GM20431 (cell line): ENCODE results near the gene SERINC3.

Experiments
- in situ Hi-C: fragments of 300-500 bp; cut with MseI, MboI; formaldehyde crosslinking; loops from one replicate; pipeline ENCODE4 v1.15.0; 2020; ENCODE audit warnings: low sequenced_read_pairs; ENCODE audit not compliant: unreplicated experiment

SERINC3 gene

DNA sequence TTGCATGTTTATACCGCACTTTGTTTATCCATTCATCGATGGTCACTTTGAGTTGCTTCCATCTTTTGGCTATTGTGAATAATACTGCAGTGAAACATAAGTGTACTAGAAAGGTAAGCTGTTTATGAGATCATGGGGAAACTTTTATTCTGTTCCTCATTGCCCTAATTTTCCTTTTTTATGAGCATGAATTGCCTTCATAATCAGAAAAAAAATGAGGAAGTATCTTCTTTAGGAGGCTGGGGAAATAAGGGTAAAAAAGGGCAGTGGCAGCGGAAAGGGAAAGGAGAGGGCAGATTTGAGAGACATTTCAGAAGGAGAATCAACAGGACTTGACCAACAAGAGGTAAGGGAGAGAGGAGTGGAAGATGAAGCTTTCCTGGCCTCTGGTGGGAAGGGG is 14.3 kb upstream of the SERINC3 start:
- in situ Hi-C loops = no loop called here

GRCh38 chr20:44533928-44534327 is 12.1 kb upstream of the SERINC3 start:
- in situ Hi-C loops = no loop called here

DNA sequence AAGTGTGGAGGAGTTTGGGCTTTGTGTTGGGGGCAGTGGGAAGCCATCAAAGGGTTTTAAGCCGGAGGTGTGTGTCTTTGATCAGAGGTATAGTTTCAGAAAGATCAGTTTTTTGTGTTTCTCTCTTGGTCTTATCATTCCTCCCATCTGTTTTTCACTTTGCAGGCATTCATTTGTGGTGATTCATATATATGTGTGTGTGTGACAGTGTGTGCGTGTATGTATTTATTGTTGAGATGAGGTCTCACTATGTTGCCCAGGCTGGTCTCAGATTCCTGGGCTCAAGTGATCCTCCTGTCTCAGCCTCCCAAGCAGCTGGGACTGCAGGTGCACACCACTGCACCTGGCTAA is 11.1 kb upstream of the SERINC3 start:
- in situ Hi-C loops = no loop called here

DNA sequence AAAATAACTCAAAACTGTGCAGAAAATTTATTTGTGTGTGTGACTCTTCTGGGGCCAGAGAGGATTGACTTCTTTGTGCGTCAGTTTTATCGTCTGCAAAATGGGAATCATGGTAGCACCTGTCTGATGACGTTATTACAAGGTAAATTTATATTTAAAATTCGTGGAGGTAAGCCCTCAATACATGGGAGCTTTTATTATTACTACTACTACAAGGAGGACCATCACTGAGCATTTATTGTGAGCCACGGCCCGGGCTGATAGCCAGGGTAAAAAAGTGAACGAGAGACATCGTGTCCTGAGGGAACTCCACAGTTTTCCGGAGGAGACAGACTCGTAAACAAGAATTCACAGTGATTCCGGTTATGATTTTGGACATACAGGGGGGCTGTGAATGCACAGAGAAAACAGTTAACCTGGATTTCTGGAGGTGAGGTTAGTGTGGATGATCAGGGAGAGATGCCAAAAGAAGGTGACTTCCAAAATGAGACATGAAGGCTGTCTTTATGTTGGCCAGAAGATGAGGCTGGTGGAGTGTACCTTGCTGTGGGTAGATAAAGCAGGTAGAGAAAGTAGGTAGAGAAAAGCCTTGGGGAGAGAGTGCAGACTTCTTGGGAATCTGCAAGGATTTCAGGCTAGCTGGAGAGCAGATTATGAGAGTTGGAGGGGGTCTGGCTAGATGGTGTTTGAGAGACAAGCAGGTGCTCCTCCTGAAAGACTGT is 10.6 kb upstream of the SERINC3 start:
- in situ Hi-C loops = no loop called here

DNA sequence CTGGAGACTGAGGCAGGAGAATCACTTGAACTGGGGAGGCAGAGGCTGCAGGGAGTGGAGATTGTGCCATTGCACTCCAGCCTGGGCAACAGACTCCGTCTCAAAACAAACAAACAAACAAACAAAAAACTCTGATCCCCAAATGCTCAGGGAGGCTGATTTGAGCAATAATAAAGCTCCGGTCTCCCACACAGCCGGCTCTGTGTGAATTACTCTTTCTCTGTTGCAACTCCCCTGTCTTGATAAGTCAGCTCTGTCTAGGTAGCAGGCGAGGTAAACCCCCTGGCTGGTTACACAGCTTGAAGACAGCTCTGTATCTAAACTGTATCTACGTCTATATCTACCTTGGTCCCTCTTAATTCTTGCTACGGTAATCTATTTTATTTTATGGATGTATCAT is 6.4 kb upstream of the SERINC3 start:
- in situ Hi-C loops = no loop called here

GRCh38 chr20:44527716-44528199 is 5.9 kb upstream of the SERINC3 start:
- in situ Hi-C loops = no loop called here

- in situ Hi-C loops = no loop called here
These were observed 4.3 kb upstream of the SERINC3 start for GRCh38 chr20:44526129-44526528.

DNA sequence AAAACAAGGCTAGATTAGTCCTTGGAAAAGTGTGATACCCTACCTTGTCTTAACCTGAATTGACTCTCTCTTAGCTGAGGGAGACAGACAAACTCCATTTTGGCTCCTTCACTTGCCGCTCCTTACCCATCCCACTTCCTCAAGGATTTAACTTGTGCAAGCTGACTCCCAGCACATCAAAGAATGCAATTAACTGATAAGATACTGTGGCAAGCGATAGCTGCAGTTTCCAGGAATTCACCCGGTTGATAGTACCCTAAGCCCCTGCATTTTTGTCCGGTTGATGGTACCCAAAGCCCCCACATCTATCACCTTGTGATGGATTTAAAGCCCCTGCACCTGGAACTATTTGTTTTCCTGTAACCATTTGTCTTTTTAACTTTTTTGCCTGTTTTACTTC is 1.9 kb upstream of the SERINC3 start:
- in situ Hi-C loops = no loop called here

GRCh38 chr20:44522841-44523240 is 971 bp upstream of the SERINC3 start:
- in situ Hi-C loops = no loop called here

- in situ Hi-C loops = no loop called here
These were observed 989 bp downstream of the SERINC3 start for GRCh38 chr20:44520881-44521280.

GRCh38 chr20:44518248-44518647 is 3.6 kb downstream of the SERINC3 start:
- in situ Hi-C loops = no loop called here

GRCh38 chr20:44517454-44517853 is 4.4 kb downstream of the SERINC3 start:
- in situ Hi-C loops = no loop called here

- in situ Hi-C loops = no loop called here
These were observed 5.4 kb downstream of the SERINC3 start for GRCh38 chr20:44516491-44516890.

- in situ Hi-C loops = no loop called here
These were observed 8.0 kb downstream of the SERINC3 start for GRCh38 chr20:44513871-44514270.

DNA sequence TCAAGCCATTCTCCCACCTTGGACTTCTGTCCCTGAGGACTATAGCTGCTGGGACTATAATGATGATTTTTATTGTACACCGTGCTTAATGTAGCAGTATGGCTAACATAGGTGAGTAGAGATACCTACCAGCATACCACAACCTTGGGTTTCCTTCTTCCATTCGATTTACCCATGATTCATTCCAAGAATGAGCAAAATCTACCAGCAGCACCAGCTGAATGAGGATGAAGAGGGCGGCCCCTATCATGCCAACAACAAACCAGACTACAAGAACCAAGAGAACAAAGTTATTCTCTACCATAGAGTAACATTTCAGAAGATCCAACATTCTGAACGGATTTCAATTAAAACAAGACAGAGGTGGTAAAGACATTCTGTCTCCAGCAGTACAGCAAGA is 12.1 kb downstream of the SERINC3 start:
- in situ Hi-C loops = no loop called here

DNA sequence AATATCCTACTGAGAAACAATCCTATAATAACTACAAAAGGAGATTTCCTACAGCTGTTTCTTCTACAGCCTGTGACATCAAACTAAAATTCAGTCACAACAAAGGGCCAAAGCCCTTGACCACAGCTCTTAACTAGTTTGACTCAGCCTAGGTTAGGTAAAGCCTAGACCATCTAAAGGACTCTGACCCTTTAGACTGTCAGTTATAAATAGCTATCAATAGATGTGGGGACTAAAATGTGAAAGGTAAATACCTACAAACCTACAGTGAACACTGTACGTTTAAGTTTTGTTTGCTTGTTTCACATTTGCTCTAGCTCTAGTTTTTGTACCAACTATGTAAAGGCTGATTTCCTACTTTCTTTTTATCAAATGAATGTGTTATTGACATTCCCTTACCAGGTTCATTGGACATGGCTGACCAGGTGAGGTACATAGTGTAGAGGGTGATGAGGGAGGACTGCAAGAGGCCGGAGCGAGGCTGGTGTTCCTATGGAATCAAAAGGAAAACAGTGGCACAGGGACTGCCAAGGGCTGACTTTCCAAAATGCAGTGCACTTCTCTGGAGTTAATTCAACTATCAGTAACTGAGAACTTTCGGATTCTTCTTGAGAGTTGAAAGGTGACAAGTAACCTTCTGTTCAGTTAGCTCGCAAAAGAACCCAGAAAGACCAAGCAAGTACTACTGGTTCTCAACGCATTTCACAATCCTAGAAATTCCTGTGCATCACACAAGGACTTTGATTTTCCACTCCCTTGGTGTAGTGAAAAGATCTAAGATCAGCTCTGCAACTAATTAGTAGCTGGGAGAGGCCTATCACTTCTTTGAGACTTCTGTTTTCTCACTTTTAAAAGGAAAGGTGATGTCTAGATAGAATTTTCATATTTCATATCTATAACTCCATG is 17.2 kb downstream of the SERINC3 start:
- in situ Hi-C loops = no loop called here

DNA sequence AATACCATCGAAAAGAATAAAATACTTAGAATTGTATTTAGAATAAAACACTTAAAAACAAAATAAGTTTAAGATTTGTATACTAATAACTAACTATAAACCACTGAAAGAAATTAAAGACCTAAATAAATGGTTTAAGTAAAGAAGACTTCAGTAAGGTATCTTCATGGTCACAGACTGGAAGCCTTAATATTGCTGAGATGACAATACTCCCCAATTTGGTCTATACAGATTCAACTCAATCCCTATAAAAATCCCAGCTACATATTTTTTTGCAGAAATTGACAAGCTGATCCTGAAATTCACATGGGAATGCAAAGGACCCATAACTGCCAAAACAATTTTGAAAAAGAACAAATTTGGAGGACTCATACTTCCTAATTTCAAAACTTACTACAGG is 18.9 kb downstream of the SERINC3 start:
- in situ Hi-C loops = no loop called here

DNA sequence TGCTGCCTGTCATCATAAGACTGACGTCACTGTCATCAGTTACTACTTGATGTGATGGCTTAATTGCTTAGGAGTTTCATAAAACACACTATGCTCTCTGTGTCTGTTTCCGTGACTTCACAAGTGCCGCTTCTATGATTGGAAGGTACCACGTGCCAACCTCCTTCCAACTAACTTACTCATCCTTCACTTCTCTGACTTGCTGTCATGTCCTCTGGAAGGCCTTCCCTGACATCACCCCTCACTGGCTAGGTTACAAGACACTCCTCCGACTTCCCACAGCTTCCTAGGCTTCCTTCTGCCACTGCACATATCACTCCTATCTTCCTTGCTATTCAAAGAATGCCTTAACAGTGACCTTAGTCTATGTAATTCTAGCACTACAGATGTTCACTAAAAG is 20.4 kb downstream of the SERINC3 start:
- in situ Hi-C loops = no loop called here

GRCh38 chr20:44500221-44500620 is 21.6 kb downstream of the SERINC3 start:
- in situ Hi-C loops = no loop called here

- in situ Hi-C loops = no loop called here
These were observed 24.1 kb downstream of the SERINC3 start for GRCh38 chr20:44497761-44498160.

DNA sequence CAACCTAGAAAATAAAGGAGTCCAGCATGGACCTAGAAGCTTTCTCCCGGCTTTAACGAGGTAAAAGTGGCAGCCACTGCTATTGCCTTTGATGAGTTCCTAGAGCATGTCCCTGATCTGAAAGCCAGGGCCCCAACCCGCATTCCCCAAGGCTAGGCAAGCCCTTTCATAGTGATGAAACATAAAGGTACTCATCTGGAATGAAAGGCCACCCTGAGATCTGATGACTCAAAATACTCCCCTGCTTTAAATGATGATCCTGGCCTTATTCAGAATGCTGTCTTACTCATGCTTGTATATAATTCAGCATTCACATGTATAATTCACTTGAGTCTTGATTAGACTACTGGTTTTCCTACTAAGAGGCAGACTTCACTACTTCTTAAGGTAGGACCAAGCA is 24.9 kb downstream of the SERINC3 start:
- in situ Hi-C loops = no loop called here
